ENCODE measurements around the gene CABCOCO1.

CABCOCO1 gene

DNA sequence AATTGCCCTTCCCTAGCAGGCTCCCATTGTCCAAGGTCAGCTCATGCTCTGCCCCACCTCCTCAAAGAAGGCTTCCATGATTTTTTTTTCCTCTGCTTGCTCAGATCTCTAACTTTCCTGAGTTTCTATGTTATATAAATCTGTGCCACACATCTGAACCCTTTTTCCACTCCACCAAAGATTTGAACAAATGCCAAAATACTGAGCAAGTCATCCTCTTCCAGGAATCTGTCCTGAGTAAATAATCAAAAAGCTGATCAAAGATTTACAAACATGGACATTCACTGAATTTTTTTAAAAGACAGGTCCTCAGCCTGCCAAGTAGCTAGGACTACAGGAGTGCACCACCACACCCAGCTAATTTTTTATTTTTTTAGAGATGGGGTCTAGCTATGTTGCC lies 136.0 kb downstream of the CABCOCO1 start:
- Histone ChIP-seq H3K4ac (ENCODE audit: low read length) (no peak overlapping the region), H2AK5ac (ENCODE audit: low read depth, low read length) (no peak overlapping the region), H3K18ac (ENCODE audit: low read length) (no peak overlapping the region), H2BK120ac (ENCODE audit: low read depth, low read length) (no peak overlapping the region), H2AFZ (ENCODE audit: low read length) (no peak overlapping the region), H3K27ac (replicated peaks; ENCODE audit: low read length) (no peak overlapping the region), H3K4me3 (ENCODE audit: low read length in 2 of 2) (no peak overlapping the region), H3K14ac (ENCODE audit: low read length) (no peak overlapping the region), H4K91ac (ENCODE audit: low read depth, low read length, poor library complexity) (no peak overlapping the region), H3K23ac (ENCODE audit: low read depth, low read length, poor library complexity) (no peak overlapping the region), H4K8ac (ENCODE audit: low read depth, low read length) (no peak overlapping the region), H3K36me3 (replicated peaks in 1 of 2; ENCODE audit: control insufficient read depth in 2 of 2, insufficient read depth in 2 of 2, low read length in 2 of 2) (no peaks in the 10 kb centered on the region), H3K9me3 (replicated peaks in 1 of 2; ENCODE audit: control insufficient read depth in 2 of 2, insufficient read depth in 1 of 2, low read depth in 1 of 2, low read length in 2 of 2) (no peaks in the 10 kb centered on the region), H3K4me2 (ENCODE audit: insufficient read depth, low read length, poor library complexity, severe bottlenecking) (no peak overlapping the region), H2BK12ac (ENCODE audit: low read length) (no peak overlapping the region), H2BK5ac (ENCODE audit: low read length) (no peak overlapping the region), H3K27me3 (ENCODE audit: control insufficient read depth in 3 of 3, insufficient read depth in 3 of 3, low read depth in 1 of 3, low read length in 3 of 3) (no peaks in the 10 kb centered on the region), H2BK15ac (ENCODE audit: low read length) (no peak overlapping the region), H3K4me1 (ENCODE audit: control insufficient read depth in 2 of 2, insufficient read depth in 1 of 2, low read depth in 1 of 2, low read length in 2 of 2) (no peaks in the 10 kb centered on the region), H3K9ac (ENCODE audit: low read depth, low read length, poor library complexity) (no peak overlapping the region), H3K79me1 (ENCODE audit: low read depth, low read length) (no peaks in the 10 kb centered on the region)
- no peak for DNase-seq (ENCODE audit: low spot score)

DNA sequence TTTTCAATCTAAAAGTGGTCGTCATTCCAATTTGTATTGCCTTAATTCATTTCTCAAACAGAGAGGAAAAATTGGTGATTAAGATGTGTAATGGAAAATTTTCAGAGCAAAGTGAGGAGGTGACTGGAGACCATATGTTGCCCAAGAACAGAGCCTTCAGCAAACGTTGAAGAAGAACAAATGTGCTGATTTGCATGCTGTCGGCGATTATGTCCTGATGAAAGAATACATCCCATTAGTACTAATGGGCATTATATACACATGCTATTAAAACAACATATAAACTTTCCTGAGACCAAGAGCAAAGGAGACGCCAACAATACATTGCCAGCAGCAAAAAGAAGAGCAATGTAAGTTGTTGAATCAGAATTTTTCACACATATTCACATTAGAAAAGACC lies 138.8 kb downstream of the CABCOCO1 start:
- Histone ChIP-seq H3K4me3 (ENCODE audit: low read length in 2 of 2) (no peak overlapping the region), H4K91ac (ENCODE audit: low read depth, low read length, poor library complexity) (no peak overlapping the region), H3K23ac (ENCODE audit: low read depth, low read length, poor library complexity) (no peak overlapping the region), H2AK5ac (ENCODE audit: low read depth, low read length) (no peak overlapping the region), H3K4ac (ENCODE audit: low read length) (no peak overlapping the region), H4K8ac (ENCODE audit: low read depth, low read length) (no peak overlapping the region), H2BK12ac (ENCODE audit: low read length) (no peak overlapping the region), H3K4me2 (ENCODE audit: insufficient read depth, low read length, poor library complexity, severe bottlenecking) (no peak overlapping the region), H3K9ac (ENCODE audit: low read depth, low read length, poor library complexity) (no peak overlapping the region), H2BK15ac (ENCODE audit: low read length) (no peak overlapping the region), H3K27ac (replicated peaks; ENCODE audit: low read length) (no peak overlapping the region), H2AFZ (ENCODE audit: low read length) (no peak overlapping the region), H3K79me1 (ENCODE audit: low read depth, low read length) (no peaks in the 10 kb centered on the region), H3K4me1 (ENCODE audit: control insufficient read depth in 2 of 2, insufficient read depth in 1 of 2, low read depth in 1 of 2, low read length in 2 of 2) (no peaks in the 10 kb centered on the region), H3K14ac (ENCODE audit: low read length) (no peak overlapping the region), H3K18ac (ENCODE audit: low read length) (no peak overlapping the region), H2BK120ac (ENCODE audit: low read depth, low read length) (no peak overlapping the region), H3K27me3 (ENCODE audit: control insufficient read depth in 3 of 3, insufficient read depth in 3 of 3, low read depth in 1 of 3, low read length in 3 of 3) (no peaks in the 10 kb centered on the region), H3K36me3 (replicated peaks in 1 of 2; ENCODE audit: control insufficient read depth in 2 of 2, insufficient read depth in 2 of 2, low read length in 2 of 2) (no peaks in the 10 kb centered on the region), H2BK5ac (ENCODE audit: low read length) (no peak overlapping the region), H3K9me3 (replicated peaks in 1 of 2; ENCODE audit: control insufficient read depth in 2 of 2, insufficient read depth in 1 of 2, low read depth in 1 of 2, low read length in 2 of 2) (no peaks in the 10 kb centered on the region)
- WGBS, 2 donors (ENCODE audit: extremely low coverage in 2 of 2, insufficient read length in 2 of 2, insufficient replicate concordance in 1 of 2): no CpG with 5 or more reads among the region's 5 CpGs
- no peak for DNase-seq (ENCODE audit: low spot score)

DNA sequence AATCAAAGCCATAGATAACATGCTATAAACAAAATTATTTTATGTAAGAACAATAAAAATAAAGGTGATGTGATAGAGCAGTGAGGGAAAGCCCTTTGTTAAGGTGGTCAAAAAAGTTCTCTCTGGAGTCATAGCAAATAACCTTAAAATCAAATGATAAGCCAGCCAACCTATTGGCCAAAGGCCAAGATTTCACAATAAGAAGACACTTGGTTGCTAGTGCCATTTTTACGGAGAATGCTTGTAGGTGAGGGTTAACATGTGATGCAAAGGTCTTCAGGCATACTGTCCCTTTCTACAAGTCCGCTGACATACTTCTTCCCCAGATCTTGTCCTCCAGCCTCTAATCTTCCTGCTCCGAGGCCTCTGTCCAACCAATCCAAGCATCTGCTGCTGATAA lies 140.5 kb downstream of the CABCOCO1 start:
- H2BK12ac ChIP-seq (ENCODE audit: low read length): no peak overlapping the region
- no peak overlapping the region for H3K4me3 ChIP-seq (ENCODE audit: low read length in 2 of 2)
- H3K4ac ChIP-seq (ENCODE audit: low read length): no peak overlapping the region
- no peaks in the 10 kb centered on the region for H3K36me3 ChIP-seq (replicated peaks in 1 of 2; ENCODE audit: control insufficient read depth in 2 of 2, insufficient read depth in 2 of 2, low read length in 2 of 2)
- no peak overlapping the region for H3K14ac ChIP-seq (ENCODE audit: low read length)
- no peak overlapping the region for H2BK5ac ChIP-seq (ENCODE audit: low read length)
- DNase-seq (ENCODE audit: low spot score): no peak
- H4K91ac ChIP-seq (ENCODE audit: low read depth, low read length, poor library complexity): no peak overlapping the region
- no peak overlapping the region for H3K18ac ChIP-seq (ENCODE audit: low read length)
- WGBS, 2 donors (ENCODE audit: extremely low coverage in 2 of 2, insufficient read length in 2 of 2, insufficient replicate concordance in 1 of 2): no CpG with 5 or more reads among the region's 3 CpGs
- no peak overlapping the region for H3K9ac ChIP-seq (ENCODE audit: low read depth, low read length, poor library complexity)
- no peak overlapping the region for H3K27ac ChIP-seq (replicated peaks; ENCODE audit: low read length)
- no peaks in the 10 kb centered on the region for H3K79me1 ChIP-seq (ENCODE audit: low read depth, low read length)
- H3K27me3 ChIP-seq (ENCODE audit: control insufficient read depth in 3 of 3, insufficient read depth in 3 of 3, low read depth in 1 of 3, low read length in 3 of 3): no peaks in the 10 kb centered on the region
- H2BK120ac ChIP-seq (ENCODE audit: low read depth, low read length): no peak overlapping the region
- no peak overlapping the region for H4K8ac ChIP-seq (ENCODE audit: low read depth, low read length)
- H3K4me2 ChIP-seq (ENCODE audit: insufficient read depth, low read length, poor library complexity, severe bottlenecking): no peak overlapping the region
- H3K23ac ChIP-seq (ENCODE audit: low read depth, low read length, poor library complexity): no peak overlapping the region
- H3K9me3 ChIP-seq (replicated peaks in 1 of 2; ENCODE audit: control insufficient read depth in 2 of 2, insufficient read depth in 1 of 2, low read depth in 1 of 2, low read length in 2 of 2): no peaks in the 10 kb centered on the region
- no peak overlapping the region for H2BK15ac ChIP-seq (ENCODE audit: low read length)
- H2AK5ac ChIP-seq (ENCODE audit: low read depth, low read length): no peak overlapping the region
- no peaks in the 10 kb centered on the region for H3K4me1 ChIP-seq (ENCODE audit: control insufficient read depth in 2 of 2, insufficient read depth in 1 of 2, low read depth in 1 of 2, low read length in 2 of 2)
- no peak overlapping the region for H2AFZ ChIP-seq (ENCODE audit: low read length)

DNA sequence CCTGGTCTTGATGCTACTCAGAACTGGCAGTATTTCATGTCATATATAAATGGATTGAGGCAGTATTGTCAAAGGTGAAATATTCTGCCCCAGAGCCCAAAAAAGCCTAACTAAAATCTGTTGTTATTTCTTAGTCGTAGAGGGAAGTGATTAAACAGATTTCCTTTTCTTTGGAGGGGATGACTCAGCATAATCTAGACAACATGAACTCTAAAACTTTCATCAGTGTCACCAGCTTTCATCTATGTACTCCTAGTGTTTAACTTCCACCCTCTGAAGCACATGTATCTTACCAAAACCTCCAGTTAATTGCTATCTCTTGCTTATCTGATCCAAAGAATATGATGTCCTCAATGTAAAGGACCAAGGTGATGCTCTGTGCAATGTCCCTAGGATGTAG lies 141.7 kb downstream of the CABCOCO1 start:
- no peak overlapping the region for H3K4me3 ChIP-seq (ENCODE audit: low read length in 2 of 2)
- no peak overlapping the region for H3K9ac ChIP-seq (ENCODE audit: low read depth, low read length, poor library complexity)
- WGBS, 2 donors (ENCODE audit: extremely low coverage in 2 of 2, insufficient read length in 2 of 2, insufficient replicate concordance in 1 of 2): no CpG with 5 or more reads among the region's 1 CpG
- H3K14ac ChIP-seq (ENCODE audit: low read length): no peak overlapping the region
- DNase-seq (ENCODE audit: low spot score): no peak
- no peak overlapping the region for H4K8ac ChIP-seq (ENCODE audit: low read depth, low read length)
- H3K9me3 ChIP-seq (replicated peaks in 1 of 2; ENCODE audit: control insufficient read depth in 2 of 2, insufficient read depth in 1 of 2, low read depth in 1 of 2, low read length in 2 of 2): no peaks in the 10 kb centered on the region
- H3K27ac ChIP-seq (replicated peaks; ENCODE audit: low read length): no peak overlapping the region
- no peak overlapping the region for H4K91ac ChIP-seq (ENCODE audit: low read depth, low read length, poor library complexity)
- H2BK12ac ChIP-seq (ENCODE audit: low read length): no peak overlapping the region
- H3K4me2 ChIP-seq (ENCODE audit: insufficient read depth, low read length, poor library complexity, severe bottlenecking): no peak overlapping the region
- H2BK15ac ChIP-seq (ENCODE audit: low read length): no peak overlapping the region
- H3K4me1 ChIP-seq (ENCODE audit: control insufficient read depth in 2 of 2, insufficient read depth in 1 of 2, low read depth in 1 of 2, low read length in 2 of 2): no peaks in the 10 kb centered on the region
- H2BK5ac ChIP-seq (ENCODE audit: low read length): no peak overlapping the region
- H3K23ac ChIP-seq (ENCODE audit: low read depth, low read length, poor library complexity): no peak overlapping the region
- no peak overlapping the region for H3K18ac ChIP-seq (ENCODE audit: low read length)
- no peaks in the 10 kb centered on the region for H3K36me3 ChIP-seq (replicated peaks in 1 of 2; ENCODE audit: control insufficient read depth in 2 of 2, insufficient read depth in 2 of 2, low read length in 2 of 2)
- H3K79me1 ChIP-seq (ENCODE audit: low read depth, low read length): no peaks in the 10 kb centered on the region
- H3K27me3 ChIP-seq (ENCODE audit: control insufficient read depth in 3 of 3, insufficient read depth in 3 of 3, low read depth in 1 of 3, low read length in 3 of 3): no peaks in the 10 kb centered on the region
- H2AK5ac ChIP-seq (ENCODE audit: low read depth, low read length): no peak overlapping the region
- no peak overlapping the region for H2AFZ ChIP-seq (ENCODE audit: low read length)
- H2BK120ac ChIP-seq (ENCODE audit: low read depth, low read length): no peak overlapping the region
- H3K4ac ChIP-seq (ENCODE audit: low read length): no peak overlapping the region
